OCI-LY1 (cell line): ENCODE data around the gene HEBP2.

ENCODE experiments used
- H2AFZ ChIP-seq: fragments of 200-600 bp; sonication (generic), shearing (Covaris generic); 2 replicates; pipeline ENCODE4 v1.6.0; 2014; ENCODE audit warnings: antibody characterized with exemption, mild to moderate bottlenecking, low read length
- H3F3A ChIP-seq: fragments of 200-600 bp; sonication (generic), shearing (Covaris generic); 2 replicates; pipeline ENCODE4 v1.6.0; 2014; ENCODE audit warnings: mild to moderate bottlenecking, antibody characterized with exemption, low read length, moderate library complexity; ENCODE audit not compliant: insufficient read depth
- H3K27ac ChIP-seq: fragments of 200-600 bp; sonication (generic); 2 replicates; pipeline ENCODE4 v1.5.1; 2014; ENCODE audit warnings: low read length, mixed run types, mild to moderate bottlenecking, low read depth; ENCODE audit not compliant: poor library complexity, severe bottlenecking
- H3K27me3 ChIP-seq: fragments of 200-600 bp; sonication (generic); 2 replicates; pipeline ENCODE4 v1.6.0; 2014; ENCODE audit warnings: antibody characterized with exemption, mild to moderate bottlenecking, low read length, moderate library complexity; ENCODE audit not compliant: insufficient read depth
- H3K36me3 ChIP-seq: fragments of 200-600 bp; sonication (generic); 2 replicates; pipeline ENCODE4 v1.6.1; 2014; ENCODE audit warnings: mild to moderate bottlenecking, antibody characterized with exemption, low read length, moderate library complexity, mixed read lengths; ENCODE audit not compliant: insufficient read depth
- H3K4me1 ChIP-seq: fragments of 200-600 bp; sonication (generic); 2 replicates; pipeline ENCODE4 v1.5.1; 2014; ENCODE audit warnings: mild to moderate bottlenecking, low read length, moderate library complexity; ENCODE audit not compliant: insufficient read depth, severe bottlenecking
- H3K4me2 ChIP-seq: fragments of 200-600 bp; sonication (generic), shearing (Covaris generic); 2 replicates; pipeline ENCODE4 v1.6.1; 2014; ENCODE audit warnings: low read length
- H3K4me3 ChIP-seq: fragments of 200-600 bp; sonication (generic); 2 replicates; pipeline ENCODE4 v1.5.1; 2014; ENCODE audit warnings: low read length, low read depth, mild to moderate bottlenecking, mixed read lengths; ENCODE audit not compliant: poor library complexity, severe bottlenecking
- H3K79me2 ChIP-seq: fragments of 200-600 bp; shearing (Covaris generic); 2 replicates; pipeline ENCODE4 v1.6.1; 2016; ENCODE audit warnings: mixed run types, low read length, mixed read lengths; ENCODE audit not compliant: insufficient read depth
- H3K9ac ChIP-seq: fragments of 200-600 bp; sonication (generic), shearing (Covaris generic); 2 replicates; pipeline ENCODE4 v1.6.1; 2014; ENCODE audit warnings: mild to moderate bottlenecking, low read length, mixed read lengths
- H3K9me2 ChIP-seq: fragments of 200-600 bp; sonication (generic), shearing (Covaris generic); 2 replicates; pipeline ENCODE4 v1.6.1; 2014; ENCODE audit warnings: low read depth, mild to moderate bottlenecking, low read length, mixed read lengths
- H3K9me3 ChIP-seq: fragments of 200-600 bp; shearing (Covaris generic); 2 replicates; pipeline ENCODE4 v1.6.1; 2014; ENCODE audit warnings: low read length, mixed read lengths
- H4K20me1 ChIP-seq: fragments of 200-600 bp; sonication (generic), shearing (Covaris generic); 2 replicates; pipeline ENCODE4 v1.6.0; 2016; ENCODE audit warnings: mild to moderate bottlenecking, low read length; ENCODE audit not compliant: insufficient read depth
- CTCF ChIP-seq: fragments of 200-600 bp; sonication (generic), shearing (Covaris generic); IDR thresholded peaks from 2 replicates; pipeline ENCODE4 v1.5.1; 2017; ENCODE audit warnings: mild to moderate bottlenecking, antibody characterized with exemption, low read length, moderate library complexity, mixed read lengths
- EZH2 ChIP-seq: fragments of 200-600 bp; sonication (generic), shearing (Covaris generic); IDR thresholded peaks from 2 replicates; pipeline ENCODE4 v1.8.0; 2017; ENCODE audit warnings: borderline replicate concordance, mixed run types, mild to moderate bottlenecking, antibody characterized with exemption, low read length, moderate library complexity, mixed read lengths

HEBP2 gene

GRCh38 chr6:138429761-138430160 is 25.7 kb downstream of the HEBP2 start:
- no peaks in the 10 kb centered on the region for H3K27me3 ChIP-seq
- TF ChIP-seq CTCF (no peak), EZH2 (no peak)
- H3K4me3 ChIP-seq: no peak overlapping the region
- no peaks in the 10 kb centered on the region for H3K36me3 ChIP-seq
- H3K9me3 ChIP-seq: no peaks in the 10 kb centered on the region
- H3K27ac ChIP-seq: no peak overlapping the region
- H3K9me2 ChIP-seq: no peaks in the 10 kb centered on the region
- no peak overlapping the region for H3K4me2 ChIP-seq
- H3K79me2 ChIP-seq: no peaks in the 10 kb centered on the region
- H3K4me1 ChIP-seq: no peaks in the 10 kb centered on the region
- no peaks in the 10 kb centered on the region for H3F3A ChIP-seq
- no peak overlapping the region for H3K9ac ChIP-seq
- H4K20me1 ChIP-seq: no peaks in the 10 kb centered on the region
- H2AFZ ChIP-seq: no peak overlapping the region

DNA sequence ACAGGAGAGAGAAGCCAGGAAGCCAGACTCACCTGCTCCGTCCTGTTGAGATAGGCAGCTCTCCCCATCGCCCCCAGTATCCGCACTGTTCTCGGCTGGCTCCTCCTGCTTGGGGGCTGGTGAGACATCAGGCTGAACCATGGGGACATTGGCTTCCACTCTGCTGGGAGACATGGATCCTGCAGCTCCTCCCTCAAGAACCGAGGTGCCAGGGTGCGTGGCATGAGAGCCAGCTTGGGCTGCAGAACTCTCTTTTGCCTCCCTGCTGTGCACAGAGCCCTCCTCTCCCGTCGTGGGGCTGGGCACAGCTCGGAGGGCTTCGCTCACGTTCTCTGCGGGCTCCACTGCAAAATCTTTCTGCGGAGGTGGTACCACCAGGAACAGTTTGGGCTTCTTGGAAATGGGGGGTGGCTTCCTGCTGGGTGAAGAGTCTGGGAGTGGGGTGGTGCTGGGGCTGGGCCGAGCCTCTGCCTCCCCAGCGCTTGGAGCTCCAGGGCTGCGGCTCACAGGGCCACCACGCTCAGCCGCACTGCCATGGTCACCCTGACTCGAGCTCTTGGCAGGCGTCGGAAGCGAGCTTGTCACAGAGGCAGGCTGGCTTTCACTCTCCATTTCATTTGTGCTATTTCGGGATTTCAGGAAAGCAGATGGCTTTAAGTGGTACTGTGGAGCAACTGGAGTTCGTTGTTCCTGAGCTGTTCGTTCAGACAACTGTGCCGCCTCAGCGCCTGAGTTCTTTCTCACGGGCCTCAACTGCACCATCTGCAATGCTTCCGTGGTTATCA is 26.5 kb downstream of the HEBP2 start:
- Histone ChIP-seq H3K4me3 (no peak overlapping the region), H4K20me1 (no peaks in the 10 kb centered on the region), H3K9me2 (no peaks in the 10 kb centered on the region), H3K79me2 (no peaks in the 10 kb centered on the region), H3K36me3 (no peaks in the 10 kb centered on the region), H3F3A (no peaks in the 10 kb centered on the region), H3K27me3 (no peaks in the 10 kb centered on the region), H3K27ac (no peak overlapping the region), H3K9ac (no peak overlapping the region), H3K4me2 (no peak overlapping the region), H3K9me3 (no peaks in the 10 kb centered on the region), H2AFZ (no peak overlapping the region), H3K4me1 (no peaks in the 10 kb centered on the region)
- TF ChIP-seq EZH2 (no peak), CTCF (no peak)

DNA sequence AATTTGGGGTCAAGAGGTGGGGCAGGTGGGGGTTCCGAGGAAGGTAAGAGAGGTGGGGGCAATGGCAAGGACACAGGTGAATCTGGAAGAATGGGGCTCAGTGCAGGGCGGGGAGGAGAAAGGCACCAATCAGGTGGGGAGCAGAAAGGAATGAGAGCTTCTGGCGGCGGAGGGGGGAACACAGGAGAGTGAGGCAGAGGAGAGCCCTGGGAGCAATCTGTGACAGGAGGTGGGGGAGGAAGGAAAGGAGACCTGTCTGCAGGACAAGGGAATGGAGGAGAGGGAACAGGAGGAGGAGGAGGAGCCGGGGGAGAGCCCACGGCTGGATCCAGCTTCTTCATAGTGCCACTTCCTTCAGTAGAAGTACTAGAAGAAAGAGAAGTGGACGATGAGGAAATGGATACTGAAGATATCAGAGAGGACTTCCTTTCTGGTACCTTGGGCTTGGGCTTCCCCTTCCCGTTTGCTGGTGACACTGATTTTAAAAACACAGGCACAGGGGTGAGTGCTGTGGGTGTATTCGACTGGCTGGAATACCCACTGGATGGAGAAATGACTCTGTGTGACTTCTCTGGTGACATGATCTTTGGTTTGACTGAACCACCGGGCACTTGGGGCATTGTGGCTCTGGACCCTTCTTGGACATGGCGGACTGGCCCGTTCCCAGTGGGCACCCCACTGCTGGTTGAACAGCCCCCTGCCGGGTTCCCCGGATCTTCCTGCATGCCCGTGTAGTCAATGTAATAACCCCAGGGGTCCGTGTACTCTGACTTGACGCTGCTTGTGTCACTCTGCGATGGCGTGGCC is 27.4 kb downstream of the HEBP2 start:
- H3K4me2 ChIP-seq: no peak overlapping the region
- no peaks in the 10 kb centered on the region for H3K36me3 ChIP-seq

More for the DNA sequence above, 27.4 kb downstream of the HEBP2 start:
- Histone ChIP-seq H3K9me3 (no peaks in the 10 kb centered on the region), H3K79me2 (no peaks in the 10 kb centered on the region), H3K27me3 (no peaks in the 10 kb centered on the region), H3K9me2 (no peaks in the 10 kb centered on the region), H3K4me1 (no peaks in the 10 kb centered on the region), H2AFZ (no peak overlapping the region), H3K4me3 (no peak overlapping the region), H3K27ac (no peak overlapping the region), H3F3A (no peaks in the 10 kb centered on the region), H4K20me1 (no peaks in the 10 kb centered on the region), H3K9ac (no peak overlapping the region)
- TF ChIP-seq CTCF (no peak), EZH2 (no peak)
